GM06990 (cell line): ENCODE data around the gene LRRC26.

Source experiments
- DNase-seq: peaks from one replicate; pipeline ENCODE4 v3.0.0-alpha.2; 2011; ENCODE audit not compliant: insufficient read length; ENCODE audit errors: extremely low read depth
- H3K27me3 ChIP-seq: replicated peaks from 2 replicates; pipeline ENCODE4 v1.6.0; 2011; ENCODE audit warnings: low read length; ENCODE audit not compliant: control insufficient read depth, insufficient read depth
- H3K36me3 ChIP-seq: 2 replicates; pipeline ENCODE4 v1.5.1; 2011; ENCODE audit warnings: low read length; ENCODE audit not compliant: control insufficient read depth, insufficient read depth
- H3K4me3 ChIP-seq: replicated peaks from 2 replicates; pipeline ENCODE4 v1.5.1; 2011; ENCODE audit warnings: low read depth, mild to moderate bottlenecking, control low read depth, low read length
- TF ChIP-seq, protein P1 (sequence below): IDR thresholded peaks from 2 replicates; pipeline ENCODE4 v1.5.1; 2011; ENCODE audit warnings: low read length, control low read depth, mild to moderate bottlenecking, inconsistent platforms; ENCODE audit not compliant: insufficient read depth, poor library complexity, severe bottlenecking

Gene LRRC26

DNA sequence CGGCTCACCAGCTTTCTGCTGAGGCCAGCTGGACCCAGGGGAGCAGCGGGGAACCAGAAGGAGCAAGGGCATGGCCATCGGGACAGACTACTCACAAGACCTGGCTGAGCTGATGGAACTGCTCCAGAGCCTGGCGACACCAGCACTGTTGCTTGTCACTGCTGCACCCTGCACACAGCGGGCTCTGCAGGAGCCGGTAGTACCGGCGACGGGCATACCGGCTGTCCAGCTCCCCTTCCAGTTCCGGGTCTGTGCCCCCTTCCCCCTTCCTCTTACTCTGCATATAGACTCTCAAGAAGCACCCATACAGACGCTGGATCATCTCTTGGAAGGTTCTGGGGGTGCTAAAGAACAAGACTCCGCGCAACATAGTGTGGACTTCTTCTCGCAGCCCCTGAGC lies 17.5 kb upstream of the LRRC26 start:
- Histone ChIP-seq H3K36me3 (peaks cover 36% of the 10 kb centered on the region), H3K4me3 (peak overlapping the region; percentile 96), H3K27me3 (no peaks in the 10 kb centered on the region)
- TF ChIP-seq, protein P1, sequence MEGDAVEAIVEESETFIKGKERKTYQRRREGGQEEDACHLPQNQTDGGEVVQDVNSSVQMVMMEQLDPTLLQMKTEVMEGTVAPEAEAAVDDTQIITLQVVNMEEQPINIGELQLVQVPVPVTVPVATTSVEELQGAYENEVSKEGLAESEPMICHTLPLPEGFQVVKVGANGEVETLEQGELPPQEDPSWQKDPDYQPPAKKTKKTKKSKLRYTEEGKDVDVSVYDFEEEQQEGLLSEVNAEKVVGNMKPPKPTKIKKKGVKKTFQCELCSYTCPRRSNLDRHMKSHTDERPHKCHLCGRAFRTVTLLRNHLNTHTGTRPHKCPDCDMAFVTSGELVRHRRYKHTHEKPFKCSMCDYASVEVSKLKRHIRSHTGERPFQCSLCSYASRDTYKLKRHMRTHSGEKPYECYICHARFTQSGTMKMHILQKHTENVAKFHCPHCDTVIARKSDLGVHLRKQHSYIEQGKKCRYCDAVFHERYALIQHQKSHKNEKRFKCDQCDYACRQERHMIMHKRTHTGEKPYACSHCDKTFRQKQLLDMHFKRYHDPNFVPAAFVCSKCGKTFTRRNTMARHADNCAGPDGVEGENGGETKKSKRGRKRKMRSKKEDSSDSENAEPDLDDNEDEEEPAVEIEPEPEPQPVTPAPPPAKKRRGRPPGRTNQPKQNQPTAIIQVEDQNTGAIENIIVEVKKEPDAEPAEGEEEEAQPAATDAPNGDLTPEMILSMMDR: no peak
- DNase-seq: no peak

DNA sequence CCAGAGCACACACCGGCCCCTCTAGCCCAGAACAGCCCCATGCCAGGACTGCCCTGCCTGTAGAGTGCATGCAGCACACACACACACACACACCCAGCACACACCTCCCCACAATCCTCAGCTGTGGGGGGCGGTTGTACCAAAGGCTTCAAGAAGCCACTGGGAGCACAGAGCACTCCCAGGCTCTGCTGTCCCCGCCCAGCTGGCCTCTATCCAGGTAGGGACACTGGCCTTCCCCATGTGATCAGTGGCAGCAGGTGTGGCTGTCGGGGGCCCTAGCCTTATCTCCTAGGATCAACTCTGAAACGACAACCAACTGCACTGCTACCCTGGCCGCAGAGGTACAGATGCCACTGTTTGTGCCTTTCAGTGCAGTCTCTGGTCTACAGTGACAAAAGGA lies 16.5 kb upstream of the LRRC26 start:
- Histone ChIP-seq H3K36me3 (peaks cover 35% of the 10 kb centered on the region), H3K27me3 (no peaks in the 10 kb centered on the region), H3K4me3 (no peak overlapping the region)
- DNase-seq: no peak
- TF ChIP-seq, protein P1: no peak

DNA sequence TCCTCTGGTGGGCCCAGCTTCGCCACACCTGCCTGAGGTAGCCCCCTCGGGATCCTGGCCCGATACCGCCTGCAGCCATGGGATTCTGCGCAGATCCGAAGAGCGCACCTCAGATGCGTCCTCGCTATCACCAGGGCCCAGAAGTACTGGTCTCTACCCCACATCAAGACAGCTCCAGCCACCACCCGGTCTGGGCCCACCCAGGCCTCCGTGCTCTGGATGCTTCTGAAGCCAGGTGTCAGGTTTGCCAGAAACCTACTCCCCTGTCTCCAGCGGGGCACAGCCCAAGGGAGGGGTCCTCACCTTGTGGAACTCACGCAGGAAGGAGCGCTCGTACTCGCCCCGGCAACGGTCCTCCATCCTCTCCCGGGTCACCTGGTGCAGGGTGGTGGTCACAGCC lies 16.1 kb upstream of the LRRC26 start:
- no peaks in the 10 kb centered on the region for H3K27me3 ChIP-seq
- TF ChIP-seq, protein P1: no peak
- DNase-seq: no peak
- H3K4me3 ChIP-seq: no peak overlapping the region
- peaks cover 37% of the 10 kb centered on the region for H3K36me3 ChIP-seq

DNA sequence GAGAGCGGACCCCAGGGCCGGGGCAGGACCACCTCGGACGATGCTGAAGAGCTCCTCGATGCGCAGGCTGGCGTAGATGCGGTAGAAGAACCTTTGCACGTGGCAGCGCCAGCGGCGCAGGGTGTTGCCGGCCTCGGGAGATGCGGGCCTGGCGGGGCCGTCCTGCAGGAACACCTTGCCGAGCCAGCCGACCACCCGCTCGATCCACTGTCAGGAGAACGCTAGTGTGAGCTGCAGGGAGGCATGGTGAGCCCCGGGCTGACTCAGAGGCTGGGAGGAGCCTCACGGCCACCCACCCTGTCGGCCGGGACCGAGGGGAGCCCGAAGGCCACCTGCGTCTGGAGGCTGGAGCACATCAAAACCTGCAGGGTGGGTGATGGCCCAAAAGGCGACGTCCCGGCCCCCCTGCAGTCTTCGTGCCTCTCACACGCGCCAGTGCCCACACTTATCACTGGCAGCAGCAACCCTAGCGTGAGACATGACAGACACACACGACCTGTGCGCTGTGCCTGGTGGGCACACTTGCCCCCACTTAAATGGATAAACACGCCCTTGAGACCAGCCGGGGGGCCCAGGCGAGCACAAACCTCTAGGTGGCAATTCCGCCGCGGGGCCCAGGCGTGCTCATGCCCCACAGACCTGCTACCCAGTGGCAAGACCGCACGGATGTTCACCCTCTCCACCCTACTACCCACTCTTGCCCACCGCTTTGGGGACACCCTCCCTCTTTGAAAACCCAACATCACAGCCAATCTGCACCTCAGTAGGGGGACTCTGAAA lies 15.2 kb upstream of the LRRC26 start:
- TF ChIP-seq, protein P1: no peak
- Histone ChIP-seq H3K27me3 (no peaks in the 10 kb centered on the region), H3K36me3 (peaks cover 35% of the 10 kb centered on the region), H3K4me3 (no peak overlapping the region)
- DNase-seq: no peak

DNA sequence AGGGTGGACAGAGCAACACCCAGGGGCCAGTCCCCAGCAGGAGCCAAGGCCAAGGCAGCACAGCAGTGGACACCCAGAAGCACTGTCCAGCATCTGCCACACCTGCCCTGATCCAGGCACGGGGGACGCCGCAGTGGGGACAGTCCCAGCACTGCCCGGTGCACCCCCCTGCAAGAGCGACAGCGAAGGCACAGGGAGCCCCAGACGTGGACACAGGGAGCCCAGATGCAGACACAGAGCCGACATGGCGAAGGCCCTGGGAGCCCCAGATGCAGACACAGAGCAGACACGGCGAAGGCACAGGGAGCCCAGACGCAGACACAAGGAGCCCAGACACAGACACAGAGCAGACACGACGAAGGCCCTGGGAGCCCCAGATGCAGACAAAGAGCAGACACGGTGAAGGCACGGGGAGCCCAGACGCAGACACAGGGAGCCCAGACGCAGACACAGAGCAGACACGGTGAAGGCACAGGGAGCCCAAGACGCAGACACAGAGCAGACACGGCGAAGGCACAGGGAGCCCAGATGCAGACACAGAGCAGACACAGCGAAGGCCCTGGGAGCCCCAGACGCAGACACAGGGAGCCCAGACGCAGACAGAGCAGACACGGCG lies 14.2 kb upstream of the LRRC26 start:
- no peak for DNase-seq
- Histone ChIP-seq H3K36me3 (peaks cover 41% of the 10 kb centered on the region), H3K4me3 (no peak overlapping the region), H3K27me3 (no peaks in the 10 kb centered on the region)
- TF ChIP-seq, protein P1: no peak
